ENCODE data around the gene MTCL1. TPM values are rescaled to one million over a fixed set of nuclear protein-coding genes. Genes with fewer than 3 reads are reported as not detected.

MTCL1 gene
- total and polyA plus RNA-seq, 2 of the 8 experiments (the other 6 are each of a cell fraction or from before 2014, with no cell fraction given), result 16.6 to 60.8 TPM

DNA sequence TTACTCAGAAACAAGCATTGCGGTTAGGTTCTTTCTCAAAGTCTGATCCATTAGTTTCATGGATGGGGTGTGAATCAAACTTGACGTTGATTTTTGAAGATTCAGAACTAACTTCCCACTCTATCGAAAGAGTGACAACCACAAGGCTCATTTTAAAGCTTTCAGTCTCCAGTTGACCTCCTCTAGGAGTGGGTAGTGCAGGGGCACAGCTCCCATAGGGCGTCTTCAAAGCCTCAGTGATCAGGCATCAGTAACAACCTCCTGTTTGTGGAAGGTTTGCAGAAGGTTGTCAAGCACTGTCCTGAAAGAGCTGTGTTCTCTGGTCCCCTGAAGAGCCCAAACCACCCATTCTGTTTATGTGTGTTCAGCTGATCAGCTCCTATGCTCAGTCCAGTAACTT, 10.2 kb downstream of the MTCL1 start:
- ChIA-PET POLR2A (ENCODE audit: partially characterized antibody) (interaction anchor here (0.6 kb wide), 1 partner anchor 193 kb away, joined by 3 read pairs; no protein-coding TSS in a partner anchor), CTCF (ENCODE audit: partially characterized antibody) (interaction anchor here (0.8 to 1.2 kb wide), 2 partner anchors 267 to 272 kb away, joined by 4 to 5 read pairs; no protein-coding TSS in a partner anchor)
- peaks cover 4% of the 10 kb centered on the region for H3K79me1 ChIP-seq (ENCODE audit: low read depth, low read length)
- H4K5ac ChIP-seq (ENCODE audit: insufficient read length, low read depth, low read length), result no peak overlapping the region
- no peak overlapping the region for H4K8ac ChIP-seq (ENCODE audit: extremely low read depth, insufficient read depth, low read length)
- peaks cover 0 to 3% of the 10 kb centered on the region in 2 experiments for H4K20me1 ChIP-seq (replicated peaks in 1 of 2; ENCODE audit: control insufficient read depth in 1 of 2, insufficient read depth in 2 of 2, low read length in 2 of 2)
- 0 out of 4 replicates have a peak, but pooled peaks cover 0 to 2% of the 10 kb centered on the region in 2 experiments for H3K9me3 ChIP-seq (ENCODE audit: insufficient read depth in 2 of 2, low read depth in 1 of 2, low read length in 1 of 2)
- 92% methylated on average over 4 of the region's 4 CpGs; no CpG with 5 or more reads in 1 of the 2 experiments for WGBS, 2 experiments (ENCODE audit: extremely low coverage in 1 of 2, insufficient coverage in 1 of 2, insufficient read length in 1 of 2, insufficient replicate concordance in 2 of 2, low coverage in 1 of 2, low lambda C conversion rate in 2 of 2, missing lambda C conversion rate in 1 of 2)
- H3K27me3 ChIP-seq (replicated peaks in 1 of 4; ENCODE audit: control insufficient read depth in 3 of 4, extremely low read depth in 1 of 4, insufficient read depth in 3 of 4, low read length in 3 of 4), result no peaks in the 10 kb centered on the region; a peak in 1 of 7 replicates
- no peak overlapping the region for H2BK5ac ChIP-seq (ENCODE audit: low read depth, low read length)
- H2BK15ac ChIP-seq (ENCODE audit: low read length), result no peak overlapping the region
- no peak overlapping the region for H4K91ac ChIP-seq (replicated peaks; ENCODE audit: insufficient read length, low read length)
- H2AFZ ChIP-seq (ENCODE audit: low read length), result no peak overlapping the region
- H3K23ac ChIP-seq (ENCODE audit: insufficient read length), result no peak overlapping the region
- no peak overlapping the region for H3K4ac ChIP-seq (replicated peaks; ENCODE audit: insufficient read length, low read depth, low read length)
- H3K4me1 ChIP-seq (replicated peaks in 1 of 4; ENCODE audit: control insufficient read depth in 3 of 4, insufficient read depth in 4 of 4, low read length in 3 of 4), result peaks cover 11 to 36% (median 26%) of the 10 kb centered on the region in 4 experiments; a peak in 6 of 7 replicates
- no peak overlapping the region for H3K27ac ChIP-seq (ENCODE audit: low read depth, low read length)
- H3K4me3 ChIP-seq (ENCODE audit: extremely low read depth in 1 of 4, insufficient read depth in 2 of 4, low read depth in 3 of 4, low read length in 4 of 4), result no peak overlapping the region
- no peaks in the 10 kb centered on the region for H3K23me2 ChIP-seq (ENCODE audit: low read depth, low read length)
- H3K4me2 ChIP-seq (ENCODE audit: insufficient read depth in 1 of 2, low read depth in 2 of 2, low read length in 2 of 2), result no peak overlapping the region
- FAIRE-seq (no peak), DNase-seq (ENCODE audit: low read depth in 1 of 2, low spot score in 2 of 2) (no peak)
- H2AK5ac ChIP-seq (ENCODE audit: low read depth, low read length), result peak overlapping the region; percentile 45; the same call in 1 of the 2 replicates
- peaks cover 3 to 73% of the 10 kb centered on the region in 2 experiments; a peak in 3 of 4 replicates for H3K79me2 ChIP-seq (ENCODE audit: control insufficient read depth in 1 of 2, insufficient read depth in 2 of 2, low read length in 2 of 2)
- H2BK120ac ChIP-seq (replicated peaks; ENCODE audit: low read depth, low read length), result no peak overlapping the region
- H2BK20ac ChIP-seq (ENCODE audit: low read length), result no peak overlapping the region
- no peak overlapping the region for H3K14ac ChIP-seq (ENCODE audit: insufficient read length)
- no peak overlapping the region for H3K18ac ChIP-seq (ENCODE audit: extremely low read depth, low read length)
- H2BK12ac ChIP-seq (ENCODE audit: low read depth, low read length), result no peak overlapping the region; the same call in 1 of the 2 replicates
- no peak overlapping the region for H3K9ac ChIP-seq (replicated peaks in 1 of 4; ENCODE audit: extremely low read depth in 1 of 4, low read depth in 3 of 4, low read length in 3 of 4)
- no peak overlapping the region for H3K56ac ChIP-seq (replicated peaks; ENCODE audit: insufficient read length, low read depth, low read length)
- peaks cover 0 to 20% (median 5%) of the 10 kb centered on the region in 4 experiments; a peak in 4 of 8 replicates for H3K36me3 ChIP-seq (ENCODE audit: control insufficient read depth in 2 of 4, insufficient read depth in 4 of 4, low read length in 3 of 4)
- no peak for TF ChIP-seq SRF (IDR thresholded peaks at IDR 0.05; ENCODE audit: low read depth, low read length)
- no peak for TF ChIP-seq CTBP2 (IDR thresholded peaks at IDR 0.05; ENCODE audit: borderline replicate concordance, insufficient read depth, insufficient read length, low read length)
- TF ChIP-seq, protein P1, sequence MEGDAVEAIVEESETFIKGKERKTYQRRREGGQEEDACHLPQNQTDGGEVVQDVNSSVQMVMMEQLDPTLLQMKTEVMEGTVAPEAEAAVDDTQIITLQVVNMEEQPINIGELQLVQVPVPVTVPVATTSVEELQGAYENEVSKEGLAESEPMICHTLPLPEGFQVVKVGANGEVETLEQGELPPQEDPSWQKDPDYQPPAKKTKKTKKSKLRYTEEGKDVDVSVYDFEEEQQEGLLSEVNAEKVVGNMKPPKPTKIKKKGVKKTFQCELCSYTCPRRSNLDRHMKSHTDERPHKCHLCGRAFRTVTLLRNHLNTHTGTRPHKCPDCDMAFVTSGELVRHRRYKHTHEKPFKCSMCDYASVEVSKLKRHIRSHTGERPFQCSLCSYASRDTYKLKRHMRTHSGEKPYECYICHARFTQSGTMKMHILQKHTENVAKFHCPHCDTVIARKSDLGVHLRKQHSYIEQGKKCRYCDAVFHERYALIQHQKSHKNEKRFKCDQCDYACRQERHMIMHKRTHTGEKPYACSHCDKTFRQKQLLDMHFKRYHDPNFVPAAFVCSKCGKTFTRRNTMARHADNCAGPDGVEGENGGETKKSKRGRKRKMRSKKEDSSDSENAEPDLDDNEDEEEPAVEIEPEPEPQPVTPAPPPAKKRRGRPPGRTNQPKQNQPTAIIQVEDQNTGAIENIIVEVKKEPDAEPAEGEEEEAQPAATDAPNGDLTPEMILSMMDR (IDR thresholded peaks at IDR 0.05; ENCODE audit: control extremely low read depth in 1 of 3, insufficient read depth in 1 of 3, low read depth in 1 of 3, low read length in 3 of 3), result no peak
- TF ChIP-seq SIX5 (IDR thresholded peaks at IDR 0.05; ENCODE audit: low read depth, low read length), result no peak
- TF ChIP-seq POLR2AphosphoS5 (IDR thresholded peaks at IDR 0.05; ENCODE audit: low read depth, low read length), result no peak
- TF ChIP-seq TEAD4 (IDR thresholded peaks at IDR 0.05; ENCODE audit: low read depth, low read length), result no peak
- TF ChIP-seq RAD21 (IDR thresholded peaks at IDR 0.05 in 1 of 2, conservative IDR thresholded peaks at IDR 0.05 in 1 of 2; ENCODE audit: low read depth in 2 of 2, low read length in 2 of 2), result no peak
- no peak for TF ChIP-seq CHD2 (IDR thresholded peaks at IDR 0.05; ENCODE audit: low read length)
- TF ChIP-seq, protein P2, sequence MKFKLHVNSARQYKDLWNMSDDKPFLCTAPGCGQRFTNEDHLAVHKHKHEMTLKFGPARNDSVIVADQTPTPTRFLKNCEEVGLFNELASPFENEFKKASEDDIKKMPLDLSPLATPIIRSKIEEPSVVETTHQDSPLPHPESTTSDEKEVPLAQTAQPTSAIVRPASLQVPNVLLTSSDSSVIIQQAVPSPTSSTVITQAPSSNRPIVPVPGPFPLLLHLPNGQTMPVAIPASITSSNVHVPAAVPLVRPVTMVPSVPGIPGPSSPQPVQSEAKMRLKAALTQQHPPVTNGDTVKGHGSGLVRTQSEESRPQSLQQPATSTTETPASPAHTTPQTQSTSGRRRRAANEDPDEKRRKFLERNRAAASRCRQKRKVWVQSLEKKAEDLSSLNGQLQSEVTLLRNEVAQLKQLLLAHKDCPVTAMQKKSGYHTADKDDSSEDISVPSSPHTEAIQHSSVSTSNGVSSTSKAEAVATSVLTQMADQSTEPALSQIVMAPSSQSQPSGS (IDR thresholded peaks at IDR 0.05; ENCODE audit: low read length), result no peak
